ENCODE data around the gene ZWILCH. TPM values are rescaled to one million over a fixed set of nuclear protein-coding genes. Genes with fewer than 3 reads are reported as not detected.

The ZWILCH gene
- total RNA-seq, 3 donors from 2014 or later = 32.5 to 35.0 (median 32.8) TPM

DNA sequence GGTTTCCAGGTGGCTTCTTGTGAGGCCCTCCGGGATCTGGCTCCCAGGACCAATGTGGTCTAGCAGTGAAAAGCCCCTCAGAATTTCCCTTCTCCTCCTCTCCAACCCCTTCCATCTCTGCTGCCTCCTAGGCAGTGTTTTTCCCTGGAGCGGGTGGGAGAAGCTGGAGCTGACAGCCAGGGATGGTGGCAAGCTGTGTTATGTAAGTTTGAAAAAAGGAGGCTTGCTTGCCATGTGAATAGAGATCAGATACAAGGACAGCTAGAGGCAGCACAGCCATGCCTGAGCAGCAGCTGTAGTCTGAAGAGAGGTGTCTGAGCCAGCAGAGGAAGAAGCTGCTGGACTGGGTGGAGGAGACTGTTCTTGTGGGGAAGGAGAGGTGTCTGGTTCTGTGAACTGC is 28.1 kb upstream of the ZWILCH start:
- no peak overlapping the region for H3K4me3 Mint-ChIP-seq
- H3K27me3 Mint-ChIP-seq (ENCODE audit: low read depth) = no peaks in the 10 kb centered on the region
- H3K9me3 Mint-ChIP-seq = no peaks in the 10 kb centered on the region
- H3K36me3 Mint-ChIP-seq (ENCODE audit: insufficient read depth) = peaks cover 15% of the 10 kb centered on the region
- ATAC-seq (no peak), DNase-seq (no peak)
- peaks cover 30% of the 10 kb centered on the region for H3K4me1 Mint-ChIP-seq (ENCODE audit: low read depth)

DNA sequence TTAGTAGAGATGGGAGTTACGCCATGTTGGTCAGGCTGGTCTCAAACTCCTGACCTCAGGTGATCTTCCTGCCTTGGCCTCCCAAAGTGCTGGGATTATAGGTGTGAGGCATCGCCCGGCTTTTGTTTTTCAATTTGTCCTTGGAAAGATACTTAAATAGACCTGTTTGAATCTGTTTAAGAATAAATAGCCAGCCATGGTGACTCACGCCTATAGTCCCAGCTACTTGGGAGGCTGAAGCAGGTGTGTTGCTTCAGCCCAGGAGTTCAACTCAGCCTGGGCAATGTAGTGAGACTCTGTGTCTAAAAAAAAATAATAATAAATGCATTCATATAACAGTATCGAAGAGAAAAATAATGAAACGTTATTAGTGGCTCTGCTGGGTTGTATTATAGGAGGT is 24.9 kb upstream of the ZWILCH start:
- Mint-ChIP-seq H3K4me1 (ENCODE audit: low read depth) (peaks cover 14% of the 10 kb centered on the region), H3K9me3 (no peaks in the 10 kb centered on the region), H3K36me3 (ENCODE audit: insufficient read depth) (peaks cover 28% of the 10 kb centered on the region), H3K4me3 (no peak overlapping the region), H3K27me3 (ENCODE audit: low read depth) (no peaks in the 10 kb centered on the region)
- DNase-seq = no peak
- ATAC-seq = no peak

DNA sequence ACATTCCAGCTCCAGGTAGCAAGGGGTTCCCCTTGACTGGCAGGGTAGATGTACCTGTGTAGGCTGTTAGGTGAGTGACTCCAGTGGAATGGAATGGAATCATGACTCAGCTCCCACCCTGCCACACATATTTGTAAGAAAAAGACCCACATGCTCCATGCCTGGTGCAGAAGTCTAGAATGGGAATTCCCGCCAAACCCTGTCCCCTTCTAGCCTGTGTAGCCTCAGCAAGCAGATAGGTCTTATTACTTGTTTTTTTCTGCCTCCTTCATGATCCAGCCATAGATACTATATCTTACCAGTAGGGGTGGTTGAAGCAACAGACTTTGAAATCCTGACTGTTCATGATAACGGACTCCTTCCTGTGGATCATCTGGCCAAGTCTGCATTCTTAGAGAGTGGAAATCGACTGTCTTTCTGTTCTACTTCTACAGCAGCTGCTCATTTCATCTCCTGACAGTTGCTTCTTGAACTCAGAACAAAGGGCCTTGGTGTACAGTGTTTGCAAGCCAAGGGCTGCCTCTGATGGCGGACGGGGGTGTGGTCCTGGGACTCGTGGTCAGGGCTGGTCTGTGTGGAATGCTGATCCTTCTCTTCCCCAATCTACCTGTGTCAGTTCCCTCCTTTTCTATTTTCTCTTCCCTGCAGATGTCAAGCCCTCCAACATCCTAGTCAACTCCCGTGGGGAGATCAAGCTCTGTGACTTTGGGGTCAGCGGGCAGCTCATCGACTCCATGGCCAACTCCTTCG is 23.8 kb upstream of the ZWILCH start:
- H3K36me3 Mint-ChIP-seq (ENCODE audit: insufficient read depth) = peaks cover 28% of the 10 kb centered on the region
- peaks cover 9% of the 10 kb centered on the region for H3K4me1 Mint-ChIP-seq (ENCODE audit: low read depth)
- DNase-seq (no peak), ATAC-seq (no peak)
- H3K4me3 Mint-ChIP-seq = no peak overlapping the region
- no peaks in the 10 kb centered on the region for H3K27me3 Mint-ChIP-seq (ENCODE audit: low read depth)
- no peaks in the 10 kb centered on the region for H3K9me3 Mint-ChIP-seq

DNA sequence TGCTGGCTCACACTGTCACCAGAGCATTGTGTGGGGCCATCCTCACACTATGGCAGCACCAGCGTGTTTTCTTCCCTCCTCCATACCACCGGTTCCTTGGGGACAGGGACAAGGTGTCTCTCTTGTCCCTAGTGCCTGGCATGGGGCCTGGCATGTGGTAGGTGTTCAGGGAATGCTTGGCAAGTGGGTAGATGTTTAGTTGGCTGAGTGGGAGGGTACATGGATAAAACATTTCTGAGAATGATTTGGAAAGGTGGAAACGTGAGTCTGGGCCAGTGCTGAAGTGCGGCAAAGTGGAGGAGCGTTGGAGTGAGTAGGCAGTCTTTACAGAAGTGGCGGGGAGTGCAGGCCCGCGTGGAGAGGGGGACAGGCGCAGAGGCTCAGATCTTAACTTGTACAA is 22.6 kb upstream of the ZWILCH start:
- Mint-ChIP-seq H3K27me3 (ENCODE audit: low read depth) (no peaks in the 10 kb centered on the region), H3K4me3 (no peak overlapping the region), H3K36me3 (ENCODE audit: insufficient read depth) (peaks cover 29% of the 10 kb centered on the region), H3K9me3 (no peaks in the 10 kb centered on the region), H3K4me1 (ENCODE audit: low read depth) (no peaks in the 10 kb centered on the region)
- ATAC-seq (no peak), DNase-seq (no peak)

DNA sequence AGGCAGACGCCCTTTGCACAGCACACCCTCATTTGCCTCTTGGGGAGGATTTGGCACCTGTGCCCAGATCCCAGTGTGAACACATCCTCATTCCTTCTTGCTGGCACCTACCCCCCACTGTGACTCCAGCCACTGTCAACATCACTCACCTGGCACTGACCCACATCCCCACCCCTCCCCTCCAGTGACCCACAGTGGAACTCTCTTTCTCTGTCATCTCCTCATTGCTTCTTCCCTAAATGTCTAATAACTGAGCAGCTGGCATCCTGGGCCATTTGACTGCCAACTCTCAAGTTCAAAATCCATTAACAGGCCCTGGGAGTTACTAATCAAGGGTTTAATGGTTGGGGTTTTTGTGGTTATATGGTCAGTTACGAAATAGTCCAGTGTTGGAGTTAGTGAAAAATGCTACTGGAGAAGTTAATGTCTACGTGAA is 22.0 kb upstream of the ZWILCH start:
- peaks cover 29% of the 10 kb centered on the region for H3K36me3 Mint-ChIP-seq (ENCODE audit: insufficient read depth)

DNA sequence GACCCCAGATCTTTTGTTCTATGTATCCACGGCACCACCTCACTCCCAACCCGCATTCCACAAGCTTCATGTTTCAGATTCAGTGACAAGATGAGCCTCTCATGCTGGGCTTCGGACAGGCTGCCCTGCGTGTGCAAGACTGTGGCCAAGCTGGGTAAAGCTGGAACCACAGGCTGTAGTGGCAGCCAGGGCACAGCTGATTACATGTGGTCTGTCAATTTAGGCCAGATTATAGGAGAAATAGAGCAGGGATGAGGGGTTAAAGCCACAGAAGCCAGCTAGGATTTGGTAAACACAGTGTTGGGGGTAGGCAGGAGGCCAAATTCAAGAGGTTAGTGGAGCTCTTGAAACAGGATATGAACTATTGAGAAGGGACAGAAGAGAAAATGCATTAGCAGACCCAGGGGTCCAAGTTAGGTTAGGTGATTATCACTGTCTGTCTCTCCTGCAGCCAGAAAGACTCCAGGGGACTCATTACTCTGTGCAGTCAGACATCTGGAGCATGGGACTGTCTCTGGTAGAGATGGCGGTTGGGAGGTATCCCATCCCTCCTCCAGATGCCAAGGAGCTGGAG is 20.5 kb upstream of the ZWILCH start:
- Mint-ChIP-seq H3K36me3 (ENCODE audit: insufficient read depth) (peaks cover 25% of the 10 kb centered on the region), H3K9me3 (no peaks in the 10 kb centered on the region), H3K4me3 (no peak overlapping the region), H3K4me1 (ENCODE audit: low read depth) (peaks cover 3% of the 10 kb centered on the region), H3K27me3 (ENCODE audit: low read depth) (no peaks in the 10 kb centered on the region)
- ATAC-seq (no peak), DNase-seq (no peak)

More for the DNA sequence above, 22.0 kb upstream of the ZWILCH start:
- Mint-ChIP-seq H3K9me3 (no peaks in the 10 kb centered on the region), H3K27me3 (ENCODE audit: low read depth) (no peaks in the 10 kb centered on the region), H3K4me3 (no peak overlapping the region), H3K4me1 (ENCODE audit: low read depth) (no peaks in the 10 kb centered on the region)
- DNase-seq = no peak
- no peak for ATAC-seq

DNA sequence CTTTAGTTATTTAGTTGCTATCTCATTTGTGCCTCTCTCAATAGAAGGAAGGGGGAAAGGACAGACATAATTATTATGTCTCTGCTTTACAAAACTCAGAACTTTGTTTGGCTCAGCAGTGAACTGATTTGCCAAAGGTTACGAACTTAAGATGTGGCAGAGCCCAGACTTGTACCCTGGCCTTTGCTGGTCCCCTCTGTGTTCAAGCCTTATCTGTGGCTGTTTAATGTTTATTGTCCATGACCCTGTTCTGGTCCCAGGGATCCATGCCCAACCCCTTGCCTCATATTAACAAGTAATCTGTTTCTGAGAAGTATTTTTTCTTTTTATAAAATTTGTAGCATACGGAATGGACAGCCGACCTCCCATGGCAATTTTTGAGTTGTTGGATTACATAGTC is 18.2 kb upstream of the ZWILCH start:
- no peak overlapping the region for H3K4me3 Mint-ChIP-seq
- peaks cover 19% of the 10 kb centered on the region for H3K36me3 Mint-ChIP-seq (ENCODE audit: insufficient read depth)
- ATAC-seq = no peak
- no peaks in the 10 kb centered on the region for H3K27me3 Mint-ChIP-seq (ENCODE audit: low read depth)
- peaks cover 3% of the 10 kb centered on the region for H3K4me1 Mint-ChIP-seq (ENCODE audit: low read depth)
- no peak for DNase-seq
- H3K9me3 Mint-ChIP-seq = no peaks in the 10 kb centered on the region

DNA sequence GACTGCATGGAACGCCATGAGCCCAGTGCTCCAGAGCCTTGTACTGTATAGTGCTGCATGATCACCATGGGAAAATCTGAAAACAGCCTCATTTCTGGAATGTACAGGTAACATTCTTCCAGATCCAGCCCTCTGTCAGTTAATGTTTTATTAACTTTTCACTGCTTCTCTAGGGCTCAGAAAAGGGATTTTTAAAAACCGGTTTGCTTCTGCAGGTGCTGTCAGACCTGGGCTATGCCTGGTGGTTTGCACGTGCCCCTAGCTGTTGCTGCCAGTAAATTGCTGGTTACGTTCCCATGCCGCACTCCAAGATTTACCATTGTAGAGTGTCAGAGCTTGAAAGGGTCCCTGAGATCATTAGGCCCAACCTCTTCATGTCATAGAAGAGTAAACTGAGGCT is 16.6 kb upstream of the ZWILCH start:
- Mint-ChIP-seq H3K27me3 (ENCODE audit: low read depth) (no peaks in the 10 kb centered on the region), H3K36me3 (ENCODE audit: insufficient read depth) (peaks cover 15% of the 10 kb centered on the region)

DNA sequence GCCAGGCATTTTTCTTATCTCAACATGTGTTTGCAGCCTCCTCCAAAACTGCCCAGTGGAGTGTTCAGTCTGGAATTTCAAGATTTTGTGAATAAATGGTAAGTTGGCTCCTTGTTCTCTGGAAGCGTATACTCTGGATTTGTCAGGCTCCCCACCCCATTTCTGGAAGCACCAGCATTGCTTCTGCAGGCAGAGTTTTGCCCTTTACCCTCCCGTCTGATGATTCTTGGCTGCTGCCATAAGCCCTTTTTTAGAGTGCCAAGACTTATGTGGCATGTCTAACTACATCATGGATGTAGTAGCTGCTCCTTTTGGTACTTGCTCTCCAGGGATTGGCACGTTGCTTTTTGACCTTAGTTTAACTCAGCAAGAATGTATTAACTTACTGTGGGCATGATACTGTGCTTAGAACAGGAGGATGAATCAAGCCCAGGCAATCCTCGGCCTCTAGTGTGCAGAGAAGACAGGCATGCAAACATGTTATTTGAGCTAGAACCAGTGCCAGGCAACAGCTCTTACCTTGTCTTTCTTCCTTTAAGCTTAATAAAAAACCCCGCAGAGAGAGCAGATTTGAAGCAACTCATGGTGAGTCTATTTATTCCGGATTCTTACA is 15.8 kb upstream of the ZWILCH start:
- DNase-seq (no peak), ATAC-seq (no peak)
- no peaks in the 10 kb centered on the region for H3K27me3 Mint-ChIP-seq (ENCODE audit: low read depth)
- no peak overlapping the region for H3K4me3 Mint-ChIP-seq
- H3K36me3 Mint-ChIP-seq (ENCODE audit: insufficient read depth) = peaks cover 21% of the 10 kb centered on the region
- peaks cover 7% of the 10 kb centered on the region for H3K4me1 Mint-ChIP-seq (ENCODE audit: low read depth)
- H3K9me3 Mint-ChIP-seq = no peaks in the 10 kb centered on the region

More for the DNA sequence above, 16.6 kb upstream of the ZWILCH start:
- H3K9me3 Mint-ChIP-seq = no peaks in the 10 kb centered on the region
- H3K4me1 Mint-ChIP-seq (ENCODE audit: low read depth) = peaks cover 3% of the 10 kb centered on the region
- ATAC-seq = no peak
- H3K4me3 Mint-ChIP-seq = no peak overlapping the region
- no peak for DNase-seq

DNA sequence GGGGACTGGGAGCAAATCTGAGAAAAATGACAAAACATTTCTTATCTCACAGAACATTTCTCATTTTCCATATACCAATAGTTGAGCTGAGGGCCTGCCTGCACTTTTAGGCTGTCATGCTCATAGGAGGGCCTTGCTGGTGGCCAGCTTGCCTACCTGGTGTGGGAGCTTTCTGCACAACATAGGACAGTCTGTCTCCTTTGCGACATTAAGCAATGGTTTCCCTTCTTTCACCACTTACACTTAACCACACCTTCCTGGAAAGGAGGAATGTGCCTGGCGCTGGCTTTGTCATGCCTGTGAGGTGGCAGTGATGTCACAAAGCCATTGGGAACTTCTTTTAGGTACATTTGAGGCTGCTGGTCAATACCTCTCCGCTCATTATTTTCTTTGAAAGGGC is 13.3 kb upstream of the ZWILCH start:
- Mint-ChIP-seq H3K9me3 (no peaks in the 10 kb centered on the region), H3K4me3 (no peak overlapping the region), H3K4me1 (ENCODE audit: low read depth) (peaks cover 22% of the 10 kb centered on the region), H3K27me3 (ENCODE audit: low read depth) (no peaks in the 10 kb centered on the region), H3K36me3 (ENCODE audit: insufficient read depth) (peaks cover 28% of the 10 kb centered on the region)
- no peak for DNase-seq
- ATAC-seq = no peak

DNA sequence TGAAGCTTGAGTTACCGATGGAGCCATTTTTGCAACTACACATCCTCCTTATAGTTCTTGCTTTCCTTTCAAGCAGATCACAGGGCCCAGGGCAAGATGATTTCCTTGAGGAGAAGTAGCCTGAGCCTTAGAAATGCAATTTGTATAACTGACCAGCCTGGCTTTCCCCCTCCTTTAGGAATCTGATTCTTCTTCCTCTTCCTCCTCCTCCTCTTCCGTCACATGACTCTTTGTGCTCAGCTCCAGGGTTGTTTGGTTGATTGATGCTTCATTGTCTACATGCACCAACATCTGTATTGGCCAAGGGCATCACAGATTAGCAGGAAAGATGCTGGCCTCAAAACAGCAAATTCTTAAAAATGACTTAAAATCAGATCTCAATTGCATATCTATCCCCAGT is 10.9 kb upstream of the ZWILCH start:
- DNase-seq (no peak), ATAC-seq (no peak)
- no peaks in the 10 kb centered on the region for H3K9me3 Mint-ChIP-seq
- no peaks in the 10 kb centered on the region for H3K27me3 Mint-ChIP-seq (ENCODE audit: low read depth)
- H3K4me3 Mint-ChIP-seq = peak overlapping the region; percentile 5
- H3K36me3 Mint-ChIP-seq (ENCODE audit: insufficient read depth) = peaks cover 48% of the 10 kb centered on the region
- H3K4me1 Mint-ChIP-seq (ENCODE audit: low read depth) = peaks cover 32% of the 10 kb centered on the region

DNA sequence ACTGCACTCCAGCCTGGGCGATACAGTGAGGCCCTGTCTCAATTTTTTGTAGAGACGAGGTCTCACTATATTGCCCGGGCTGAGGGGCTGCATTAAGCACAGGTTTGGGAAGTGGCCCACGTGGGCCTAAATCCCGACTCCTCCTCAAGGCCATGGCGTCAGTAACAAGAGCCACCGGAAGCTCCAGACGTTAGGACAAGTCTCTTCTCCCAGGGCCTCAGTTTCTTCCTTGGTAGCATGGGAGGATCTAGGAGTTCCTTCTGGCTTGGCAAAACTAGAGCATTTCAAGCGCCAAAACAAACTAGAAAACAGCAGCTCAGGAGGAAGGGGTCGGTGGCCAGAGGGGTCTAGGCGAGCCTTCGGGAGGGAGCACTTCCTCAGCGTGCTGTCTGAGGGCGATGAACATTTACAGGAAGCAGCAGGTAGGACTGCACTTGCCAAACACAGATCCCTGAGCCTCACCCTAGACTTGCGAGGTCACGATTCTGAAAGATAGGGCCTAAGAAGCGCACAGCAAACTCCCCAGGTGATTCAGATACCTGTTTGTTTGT is 8.1 kb upstream of the ZWILCH start:
- peaks cover 70% of the 10 kb centered on the region for H3K36me3 Mint-ChIP-seq (ENCODE audit: insufficient read depth)

DNA sequence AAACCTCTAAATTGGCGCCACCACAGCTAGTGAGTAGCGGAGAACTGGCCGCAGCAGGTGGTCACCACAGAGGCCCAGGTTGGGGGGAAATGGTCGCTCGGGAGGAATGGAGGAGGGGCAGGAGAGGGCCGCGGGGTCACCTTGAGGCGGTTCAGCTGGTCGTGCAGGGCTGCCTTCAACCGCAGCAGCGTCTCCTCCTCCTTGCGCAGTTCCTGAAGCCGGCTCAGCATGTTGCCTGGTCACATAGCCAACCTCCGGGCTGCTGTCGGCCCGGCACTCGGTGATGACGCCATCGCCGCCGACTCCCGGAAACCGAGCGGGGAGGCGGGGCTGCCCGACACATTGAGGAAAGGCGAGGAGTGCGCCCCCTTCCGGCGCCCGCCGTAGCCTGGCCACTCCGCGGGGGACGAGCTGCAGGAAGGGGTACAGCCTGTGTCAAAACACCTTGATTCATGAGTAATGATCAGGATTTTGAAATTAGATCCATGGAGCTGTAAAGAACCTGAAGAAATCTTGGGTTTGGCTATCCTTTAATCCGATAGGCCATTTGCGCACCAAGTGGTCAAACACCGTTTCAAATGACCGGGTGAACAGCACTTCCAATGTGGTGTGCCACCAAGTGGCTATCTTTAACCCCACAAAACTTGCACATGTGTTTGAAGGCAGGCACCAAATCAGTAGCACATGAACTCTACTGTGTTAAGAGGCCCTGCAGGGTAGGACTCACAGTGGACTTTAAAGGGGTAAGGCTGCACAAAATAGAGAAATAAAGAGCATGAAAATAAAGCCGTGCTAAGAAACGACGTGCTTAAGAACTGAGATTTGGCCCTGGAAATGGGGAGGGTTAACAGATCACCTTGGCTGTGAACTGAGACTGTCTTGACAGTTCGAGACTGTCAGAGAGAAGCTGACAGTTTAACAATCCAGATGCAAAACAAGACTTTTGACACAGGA is 7.3 kb upstream of the ZWILCH start, which contains the start of gene SNAPC5:
Gene SNAPC5, minus strand, starts transcription at position 261 of the 954 bp plus-strand sequence. Its CDS starts 31 bp downstream, at position 230.
- Mint-ChIP-seq H3K4me3 (peak within 1 kb of the TSS; percentile 97), H3K27me3 (ENCODE audit: low read depth) (no peaks in the 10 kb centered on the region), H3K36me3 (ENCODE audit: insufficient read depth) (peaks cover 76% of the 10 kb centered on the region), H3K4me1 (ENCODE audit: low read depth) (peaks cover 56% of the 10 kb centered on the region), H3K9me3 (no peaks in the 10 kb centered on the region)
- peak; percentile 85 to 89 for ATAC-seq
- peak; percentile 97 for DNase-seq

More for the DNA sequence above, 8.1 kb upstream of the ZWILCH start:
- Mint-ChIP-seq H3K4me1 (ENCODE audit: low read depth) (peaks cover 51% of the 10 kb centered on the region), H3K4me3 (peak overlapping the region; percentile 97), H3K9me3 (no peaks in the 10 kb centered on the region), H3K27me3 (ENCODE audit: low read depth) (no peaks in the 10 kb centered on the region)
- ATAC-seq (peak; percentile 19 to 23), DNase-seq (no peak)

Data from activated T-cell treated with anti-CD3 and anti-CD28 coated beads, Interleukin-2, amount 50 U/mL, for 4 hours (primary cell).